ENCODE data around the gene PRKG1.

The PRKG1 gene

GRCh38 chr10:51786016-51786683, 711.9 kb downstream of the PRKG1 start:
- no peak for DNase-seq

DNA sequence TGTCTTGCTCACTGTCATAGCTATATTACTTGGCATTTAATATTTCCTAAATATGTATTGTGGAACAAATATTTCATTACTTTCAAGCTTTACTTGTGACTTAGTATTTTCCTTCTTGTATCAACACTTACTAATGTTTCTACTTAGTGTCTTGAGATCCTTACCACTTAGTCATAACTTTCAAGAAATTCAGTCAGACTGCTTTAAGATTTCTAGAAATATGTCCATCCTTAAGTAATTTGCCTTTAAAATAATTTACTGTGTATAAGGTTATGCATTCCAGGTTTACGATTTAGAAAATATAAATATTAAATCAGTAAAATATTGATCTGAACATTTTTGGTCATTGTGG, 712.4 kb downstream of the PRKG1 start:
- DNase-seq = no peak

GRCh38 chr10:51788273-51788672, 714.0 kb downstream of the PRKG1 start:
- no peak for DNase-seq

GRCh38 chr10:51789118-51789517, 714.8 kb downstream of the PRKG1 start:
- no peak for DNase-seq

GRCh38 chr10:51789903-51790302, 715.6 kb downstream of the PRKG1 start:
- no peak for DNase-seq

DNA sequence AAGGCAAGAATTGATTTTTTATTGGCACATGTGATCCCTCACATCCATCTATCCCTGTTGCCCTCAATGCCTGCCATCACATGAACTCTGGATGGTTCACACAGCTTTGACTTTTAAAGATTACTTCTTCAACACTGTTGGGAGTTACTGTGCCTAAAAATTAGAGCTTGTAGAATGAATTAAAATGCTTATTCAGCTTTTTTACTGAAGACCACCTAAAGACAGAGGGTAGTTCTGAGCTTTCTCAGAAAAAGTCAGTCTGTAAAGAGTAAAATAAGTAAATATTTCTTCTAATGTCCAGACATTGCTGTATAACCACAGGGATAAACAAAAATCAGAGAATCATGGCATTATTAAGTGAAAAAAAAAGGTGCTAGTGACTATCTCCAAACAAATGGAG, 718.4 kb downstream of the PRKG1 start:
- no peak for DNase-seq

- no peak for DNase-seq
These were observed 725.8 kb downstream of the PRKG1 start for GRCh38 chr10:51800121-51800520.

- DNase-seq = no peak
These were observed 726.6 kb downstream of the PRKG1 start for GRCh38 chr10:51800725-51801424.

GRCh38 chr10:51802030-51802429, 727.7 kb downstream of the PRKG1 start:
- DNase-seq = no peak

DNA sequence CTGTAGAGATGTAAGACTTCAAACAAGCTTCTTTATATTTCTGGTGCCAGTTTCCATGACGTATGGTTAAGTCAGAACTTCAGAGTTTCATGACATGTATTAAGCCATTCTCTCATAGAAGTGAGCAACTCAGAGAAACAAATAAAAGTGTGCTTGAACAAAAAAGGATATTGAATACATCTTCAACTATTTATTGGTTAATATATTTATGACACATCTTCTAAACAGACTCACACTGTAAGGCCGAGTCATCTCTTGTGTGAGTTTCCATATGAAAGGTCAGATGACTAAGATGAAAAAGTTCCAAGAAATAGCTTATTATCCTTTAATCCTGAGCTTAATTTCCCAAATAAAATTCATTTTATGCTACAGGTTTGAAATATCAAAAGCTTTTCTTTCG, 730.6 kb downstream of the PRKG1 start:
- no peak for DNase-seq

GRCh38 chr10:51806079-51806835, 732.0 kb downstream of the PRKG1 start:
- DNase-seq = no peak

DNA sequence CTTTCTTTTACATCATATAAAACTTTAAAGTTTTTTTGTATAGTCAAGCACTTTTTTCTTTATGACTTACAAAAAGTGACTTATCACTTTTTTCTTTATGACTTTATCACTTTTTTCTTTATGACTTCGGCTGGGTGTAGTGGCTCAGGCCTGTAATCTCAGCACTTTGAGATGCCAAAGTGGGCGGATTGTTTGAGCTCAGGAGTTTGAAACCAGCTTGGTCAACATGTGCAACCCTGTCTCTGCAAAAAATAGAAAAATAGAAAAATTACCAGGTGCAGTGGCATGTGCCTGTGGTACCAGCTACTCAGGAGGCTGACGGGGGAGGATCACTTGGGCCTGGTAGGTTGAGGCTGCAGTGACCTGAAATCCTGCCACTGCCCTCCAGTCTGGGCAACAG, 733.9 kb downstream of the PRKG1 start:
- DNase-seq = no peak

DNA sequence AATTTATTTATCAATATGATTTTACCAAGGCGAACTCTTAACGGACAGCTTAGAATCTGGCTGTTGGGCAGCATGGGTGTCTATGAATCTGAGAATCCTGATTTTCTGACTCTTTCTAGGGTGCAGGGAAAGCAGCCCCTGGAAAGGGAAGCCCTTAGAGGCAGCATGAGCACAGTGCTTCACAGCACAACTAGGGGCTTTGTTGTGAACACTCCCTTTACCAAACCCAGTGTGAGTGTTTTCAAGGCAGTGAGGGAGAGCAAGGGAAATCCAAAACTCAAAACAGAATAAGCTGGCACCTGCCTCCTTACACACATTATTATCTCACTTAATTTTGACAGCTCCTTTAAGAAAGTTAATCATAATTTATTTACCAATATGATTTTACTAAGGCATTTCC, 741.4 kb downstream of the PRKG1 start:
- no peak for DNase-seq

DNA sequence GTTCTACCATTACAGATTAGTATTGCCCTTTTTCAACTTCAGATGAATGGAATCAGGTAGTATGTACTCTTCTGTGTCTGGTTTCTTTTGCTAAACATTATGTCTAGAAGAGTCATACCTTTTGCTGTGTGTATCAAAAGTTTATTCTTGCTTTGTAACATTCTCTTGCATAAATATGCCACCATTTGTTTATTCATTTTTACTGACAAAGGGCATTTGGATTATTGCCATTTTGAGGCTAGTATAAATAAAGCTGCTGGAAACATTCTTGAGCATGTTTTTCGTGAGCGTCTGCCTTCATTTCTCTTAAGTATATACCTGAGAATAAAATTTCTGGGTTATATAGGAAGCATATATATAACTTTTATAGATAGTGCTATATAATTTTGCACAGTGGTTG, 746.8 kb downstream of the PRKG1 start:
- DNase-seq = no peak

GRCh38 chr10:51821745-51822144, 747.5 kb downstream of the PRKG1 start:
- no peak for DNase-seq

DNA sequence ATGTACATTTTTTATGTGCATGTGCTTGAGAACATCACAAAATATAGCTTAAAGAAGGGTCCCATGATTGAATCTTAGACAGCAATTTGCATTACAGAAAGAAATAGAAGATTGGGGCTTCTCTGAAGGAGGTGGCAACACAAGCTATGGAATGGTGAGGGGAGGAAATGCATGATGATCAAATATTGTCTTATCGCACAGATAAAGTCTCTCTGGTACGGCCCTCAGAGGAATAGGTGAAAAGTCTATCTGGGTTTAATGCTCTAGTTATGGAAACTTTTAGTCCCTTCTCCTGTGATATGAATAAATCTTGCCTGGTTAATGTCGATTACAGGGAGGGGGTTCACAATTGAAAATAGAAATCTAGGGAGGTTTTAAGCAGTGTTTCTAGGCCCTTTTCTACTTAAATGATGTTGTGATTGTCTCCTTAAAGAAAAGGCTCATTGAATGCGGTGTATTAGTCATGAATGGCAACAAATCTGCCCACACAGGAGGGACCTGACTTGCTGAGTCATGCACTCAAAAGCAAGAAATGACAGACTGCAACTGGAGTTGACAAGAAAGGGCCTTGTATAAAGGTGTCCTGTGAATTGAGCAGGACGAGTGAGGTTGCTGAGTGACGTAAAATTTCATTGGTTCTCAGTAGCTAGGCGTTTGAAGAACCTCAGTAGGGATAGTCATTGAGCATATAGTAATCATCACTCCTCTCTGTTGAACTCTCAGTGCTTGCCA, 758.5 kb downstream of the PRKG1 start:
- no peak for DNase-seq

DNA sequence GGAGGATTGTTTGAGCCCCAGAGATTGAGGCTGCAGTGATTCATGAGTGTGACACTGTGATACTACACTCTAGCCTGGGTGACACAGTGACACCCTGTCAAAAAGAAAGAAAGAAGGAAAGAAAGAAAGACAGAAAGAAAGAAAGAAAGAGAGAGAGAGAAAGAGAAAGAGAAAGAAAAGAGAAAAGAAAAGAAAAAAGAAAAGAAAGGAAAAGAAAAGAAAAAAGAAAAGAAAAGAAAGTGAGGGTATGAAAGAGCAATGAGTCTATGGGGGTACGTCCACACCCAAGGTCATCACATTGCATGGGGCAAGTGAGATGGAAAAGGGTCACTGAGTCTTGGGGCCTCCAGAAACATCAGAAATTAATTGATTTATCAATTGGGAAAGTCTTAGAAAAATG, 760.3 kb downstream of the PRKG1 start:
- DNase-seq = no peak

DNA sequence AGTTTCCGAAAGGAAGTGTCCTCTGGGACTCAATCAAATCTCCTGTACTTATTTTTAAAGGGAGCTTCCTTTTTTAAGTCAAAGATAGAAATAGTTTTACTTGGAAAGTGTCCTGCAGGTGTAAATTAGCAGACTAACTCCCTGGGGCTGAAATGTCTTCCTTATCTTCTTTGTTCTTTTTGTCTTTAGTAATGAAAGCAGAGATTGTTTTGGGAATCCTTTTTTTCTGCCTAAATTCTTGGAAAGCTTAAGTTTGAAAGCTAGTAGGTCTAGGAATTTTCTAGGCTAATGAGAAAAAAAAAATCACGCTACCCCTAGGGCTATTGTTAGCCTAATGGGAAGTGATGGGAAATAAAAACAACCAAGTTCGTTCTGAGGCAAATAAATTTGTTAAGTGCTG, 764.2 kb downstream of the PRKG1 start:
- no peak for DNase-seq

- no peak for DNase-seq
These were observed 769.7 kb downstream of the PRKG1 start for GRCh38 chr10:51843966-51844365.

- DNase-seq = no peak
These were observed 772.7 kb downstream of the PRKG1 start for GRCh38 chr10:51846856-51847506.

DNA sequence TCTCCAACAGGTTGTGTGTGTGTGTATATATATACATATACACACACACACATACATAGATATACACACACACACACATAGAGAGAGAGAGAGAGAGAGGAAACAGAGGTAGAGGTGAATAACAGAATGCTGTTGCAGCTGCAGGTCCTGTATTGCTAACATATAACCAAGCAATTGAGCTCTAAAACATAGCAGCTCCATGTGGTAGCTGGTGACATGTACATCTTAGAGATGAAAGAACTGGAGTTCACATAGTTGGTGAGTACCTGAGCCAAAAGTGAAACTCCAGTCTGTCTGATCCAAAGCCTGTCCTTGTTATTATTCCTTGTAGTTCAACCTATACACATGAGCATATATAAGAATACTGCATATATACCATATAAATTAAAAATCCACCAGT, 778.0 kb downstream of the PRKG1 start:
- no peak for DNase-seq

DNA sequence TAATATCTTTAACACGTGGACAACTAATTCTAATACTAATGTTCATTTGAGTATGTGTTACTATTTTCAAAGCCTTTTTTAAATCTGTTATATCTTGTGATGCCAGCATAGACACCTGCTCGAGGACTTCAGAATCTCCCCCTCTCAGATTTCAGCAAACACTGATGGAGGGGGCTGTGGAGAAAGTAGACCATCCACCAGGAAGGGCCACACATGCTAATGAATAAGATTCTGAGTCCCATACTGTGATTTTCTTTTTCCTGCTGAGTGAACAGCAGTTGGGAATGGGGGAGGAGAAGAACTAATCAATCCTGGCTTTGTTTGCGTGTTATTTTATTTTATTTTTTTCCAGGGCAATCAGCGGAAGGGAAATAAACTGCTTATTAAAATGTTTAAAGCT, 783.0 kb downstream of the PRKG1 start:
- DNase-seq = no peak

- DNase-seq = no peak
These were observed 786.0 kb downstream of the PRKG1 start for GRCh38 chr10:51860257-51860656.

Data from NCI-H446 (cell line).